GM15510 (cell line): ENCODE results near the gene TGFBR2.

Experiments
- POLR2A ChIP-seq: IDR thresholded peaks from 3 replicates; pipeline ENCODE4 v1.6.1; 2011; ENCODE audit warnings: borderline replicate concordance; ENCODE audit not compliant: insufficient read length; ENCODE audit errors: extremely low read depth

TGFBR2 gene

GRCh38 chr3:30587904-30588303 is 18.5 kb upstream of the TGFBR2 start:
- no peak for TF ChIP-seq POLR2A

- no peak for TF ChIP-seq POLR2A
These were observed 10.2 kb upstream of the TGFBR2 start for GRCh38 chr3:30596152-30596551.

GRCh38 chr3:30597131-30597768 is 9.2 kb upstream of the TGFBR2 start:
- no peak for TF ChIP-seq POLR2A

- no peak for TF ChIP-seq POLR2A
These were observed 8.6 kb upstream of the TGFBR2 start for GRCh38 chr3:30597769-30598134.

GRCh38 chr3:30598668-30599545 is 7.5 kb upstream of the TGFBR2 start:
- no peak for TF ChIP-seq POLR2A

- no peak for TF ChIP-seq POLR2A
These were observed 5.8 kb upstream of the TGFBR2 start for GRCh38 chr3:30600572-30600971.

GRCh38 chr3:30602946-30603345 is 3.5 kb upstream of the TGFBR2 start:
- TF ChIP-seq POLR2A = no peak

- no peak for TF ChIP-seq POLR2A
These were observed 2.3 kb upstream of the TGFBR2 start for GRCh38 chr3:30604093-30604492.

GRCh38 chr3:30604558-30604957 is 1.8 kb upstream of the TGFBR2 start:
- TF ChIP-seq POLR2A = no peak

- TF ChIP-seq POLR2A = no peak
These were observed 1.4 kb upstream of the TGFBR2 start for GRCh38 chr3:30605005-30605404.

GRCh38 chr3:30605706-30606300 is 598 bp upstream of the TGFBR2 start:
- no peak for TF ChIP-seq POLR2A

- TF ChIP-seq POLR2A = no peak
These were observed 832 bp downstream of the TGFBR2 start for GRCh38 chr3:30607032-30607833.

GRCh38 chr3:30608598-30608947 is 2.2 kb downstream of the TGFBR2 start:
- no peak for TF ChIP-seq POLR2A

GRCh38 chr3:30609930-30610701 is 3.7 kb downstream of the TGFBR2 start:
- TF ChIP-seq POLR2A = no peak

GRCh38 chr3:30610702-30611368 is 4.4 kb downstream of the TGFBR2 start:
- no peak for TF ChIP-seq POLR2A
